HuH-7 (cell line): ENCODE results near the gene AGPS.
"Not testable (repeated sequence)": the region's sequence is repeated elsewhere in the genome, so short reads cannot be mapped to it uniquely, and the experiment has no call there.

ENCODE experiments used
- DNase-seq: peaks from one replicate; pipeline ENCODE4 v3.0.0; 2011; ENCODE audit warnings: low spot score

The AGPS gene

DNA sequence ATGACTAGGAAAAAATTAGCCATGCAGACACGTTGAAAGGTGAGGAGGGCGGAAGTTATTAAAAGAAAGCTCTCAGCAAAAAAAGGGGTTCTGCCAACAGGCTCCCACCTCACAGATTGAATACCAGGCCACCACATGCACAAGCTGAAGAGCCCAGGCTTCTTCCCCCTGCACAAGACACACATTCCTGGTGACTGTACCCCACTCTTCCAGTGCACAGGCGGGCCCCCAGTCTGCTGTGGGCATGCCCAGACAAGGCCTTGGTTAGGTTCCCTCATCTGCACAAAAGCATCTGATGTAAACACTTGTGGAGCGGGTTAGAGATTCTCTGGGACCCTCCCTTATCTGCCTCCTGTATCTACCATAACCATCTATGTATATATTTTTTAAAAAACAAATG, 81.7 kb downstream of the AGPS start:
- DNase-seq = no peak

DNA sequence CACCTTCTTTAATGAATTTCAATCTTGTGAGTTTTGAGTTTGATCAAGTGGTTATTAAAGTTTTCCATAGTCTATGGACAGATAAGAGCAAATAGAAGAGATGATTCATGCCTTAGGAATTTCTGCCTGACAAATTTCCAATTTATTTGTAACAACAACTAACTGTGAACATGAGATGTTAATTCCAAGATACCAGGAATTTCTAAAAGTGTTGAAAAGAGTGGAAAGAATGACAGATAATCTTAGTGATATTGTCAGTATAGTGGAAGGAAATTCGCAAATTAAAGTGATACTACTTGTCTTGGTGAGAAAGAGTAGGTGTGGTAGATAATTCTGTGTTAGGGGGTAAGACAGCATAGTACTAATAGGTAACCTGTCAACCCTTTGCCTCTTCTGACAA, 82.4 kb downstream of the AGPS start:
- DNase-seq = no peak

DNA sequence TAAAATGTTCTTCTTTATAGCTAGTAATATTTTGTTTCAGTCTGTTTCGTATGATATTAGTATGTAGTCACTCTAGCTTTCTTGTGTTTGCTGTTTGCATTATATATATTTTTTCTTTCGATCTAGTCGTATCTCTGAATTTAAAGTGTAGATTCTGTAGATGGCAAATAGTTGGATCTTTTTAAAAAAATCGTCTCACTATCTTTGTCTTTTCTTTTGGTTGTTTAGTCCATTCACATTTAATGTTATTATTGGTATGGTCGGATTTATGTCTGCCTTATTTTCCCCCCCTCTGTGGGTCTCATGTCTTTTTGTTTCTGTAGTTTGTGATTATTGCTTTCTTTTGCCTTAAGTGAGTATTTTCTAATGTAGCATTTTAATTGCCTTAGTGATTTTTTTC, 84.3 kb downstream of the AGPS start:
- no peak for DNase-seq

DNA sequence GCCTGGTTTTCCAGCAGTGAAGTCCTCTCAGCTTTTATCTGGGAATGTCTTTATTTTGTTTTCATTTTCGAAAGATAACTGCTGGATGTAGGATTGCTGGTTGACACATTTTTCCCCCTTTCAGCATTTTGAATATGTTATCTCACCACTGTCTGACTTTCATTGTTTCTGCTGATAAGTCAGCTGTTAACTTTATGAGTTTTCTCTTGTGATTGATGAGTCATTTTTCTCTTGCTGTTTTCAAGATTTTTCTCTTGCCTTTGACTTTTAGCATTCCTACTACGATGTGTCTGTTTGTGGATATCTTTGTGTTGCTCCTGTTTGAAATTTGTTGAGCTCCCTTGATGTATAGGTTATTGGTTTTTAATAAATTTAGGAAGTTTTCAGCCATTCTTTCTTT, 85.5 kb downstream of the AGPS start:
- DNase-seq = no peak

DNA sequence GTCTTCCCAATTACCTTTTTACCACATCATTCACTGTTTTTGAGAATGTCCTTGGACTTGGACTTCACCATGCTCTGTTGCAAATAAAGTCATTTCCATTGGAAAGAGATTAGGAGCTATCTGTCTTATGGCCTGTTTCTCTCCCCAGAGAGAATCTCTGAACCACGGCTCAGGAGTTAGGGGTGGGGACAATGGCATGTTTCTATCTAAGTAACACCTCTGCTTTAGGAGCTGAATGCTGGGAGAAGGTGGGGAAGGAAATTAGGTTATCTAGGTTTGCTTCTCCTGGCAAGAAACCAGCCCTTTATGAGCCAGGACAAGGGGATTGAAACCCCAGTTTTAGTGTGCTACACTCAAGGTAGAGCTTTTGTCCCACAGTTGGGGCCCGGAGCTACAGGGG, 86.3 kb downstream of the AGPS start:
- no peak for DNase-seq

DNA sequence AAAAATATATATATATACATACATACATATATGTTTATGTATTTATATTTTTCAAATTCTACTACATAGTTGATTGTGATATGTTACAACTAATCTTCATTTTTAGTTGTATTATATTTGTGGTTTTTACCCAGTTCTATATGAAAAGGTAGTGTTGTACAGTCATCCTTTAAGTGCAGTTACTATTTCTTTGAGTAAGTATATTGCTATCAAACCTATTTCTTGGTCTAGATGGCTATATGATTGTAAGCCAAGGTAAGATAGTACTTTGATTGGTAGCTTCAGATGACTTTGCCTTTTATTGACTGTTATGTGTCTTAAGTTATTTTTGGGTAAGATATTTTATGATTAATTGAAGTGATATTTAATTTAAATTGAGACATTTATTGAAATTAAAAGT, 89.6 kb downstream of the AGPS start:
- no peak for DNase-seq

DNA sequence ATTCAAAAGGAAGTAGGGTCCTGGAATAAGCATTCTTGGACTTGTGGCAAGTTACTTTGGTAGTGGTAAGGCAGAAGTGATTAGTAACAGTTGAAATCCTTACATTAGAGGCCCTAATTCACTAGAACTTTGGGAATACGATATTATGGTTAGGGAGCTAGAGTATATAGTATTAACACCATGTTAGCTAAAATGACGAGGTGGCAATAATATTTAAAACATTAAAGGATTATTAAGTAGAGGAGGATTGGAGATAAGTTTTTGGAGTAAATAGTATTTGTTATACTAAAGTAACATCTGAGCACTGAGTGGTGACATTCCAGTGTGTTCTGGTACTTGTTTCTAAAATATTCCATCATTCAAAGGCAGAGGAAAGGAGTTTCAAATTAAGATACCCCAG, 91.0 kb downstream of the AGPS start:
- no peak for DNase-seq

DNA sequence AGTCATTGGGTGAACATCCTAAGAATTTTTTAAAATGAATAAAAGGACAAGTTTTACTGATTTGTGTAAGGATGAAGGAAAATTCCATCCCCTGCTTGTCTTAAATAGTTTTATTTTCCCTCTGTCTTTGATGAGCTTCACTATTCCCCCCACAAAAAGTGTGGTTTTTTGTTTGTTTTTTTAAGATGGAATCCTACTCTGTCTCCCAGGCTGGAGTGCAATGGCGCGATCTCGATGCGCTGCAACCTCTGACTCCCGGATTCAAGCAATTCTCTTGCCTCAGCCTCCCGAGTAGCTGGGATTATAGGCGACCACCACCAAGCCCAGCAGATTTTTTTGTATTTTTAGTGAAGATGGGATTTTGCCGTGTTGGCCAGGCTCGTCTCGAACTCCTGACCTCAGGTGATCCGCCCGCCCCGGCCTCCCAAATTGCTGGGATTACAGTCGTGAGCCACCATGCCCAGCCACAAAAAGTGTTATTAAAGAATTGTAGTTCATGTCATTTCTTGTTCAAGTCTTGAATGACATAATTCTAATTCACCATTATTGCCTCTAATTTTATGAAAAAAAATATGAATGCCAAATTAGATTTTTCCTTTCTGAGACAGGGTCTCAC, 91.7 kb downstream of the AGPS start:
- no peak for DNase-seq

DNA sequence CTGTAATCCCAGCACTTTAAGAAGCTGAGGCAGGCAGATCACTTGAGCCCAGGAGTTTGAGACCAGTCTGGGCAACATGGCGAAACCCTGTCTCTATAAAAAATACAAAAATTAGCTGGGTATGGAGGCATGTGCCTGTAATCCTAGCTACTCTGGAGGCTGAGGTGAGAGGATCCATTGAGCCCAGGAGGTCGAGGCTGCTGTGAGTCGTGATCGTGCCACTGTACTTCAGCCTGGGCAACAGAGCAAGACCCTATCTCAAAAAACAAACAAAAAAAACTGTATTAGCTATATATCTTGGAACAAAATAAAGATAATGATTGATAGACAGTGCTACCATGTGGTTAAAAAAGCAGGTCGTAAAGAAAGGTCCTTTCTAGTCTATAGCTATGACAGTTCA, 93.1 kb downstream of the AGPS start:
- DNase-seq = not testable (repeated sequence)

DNA sequence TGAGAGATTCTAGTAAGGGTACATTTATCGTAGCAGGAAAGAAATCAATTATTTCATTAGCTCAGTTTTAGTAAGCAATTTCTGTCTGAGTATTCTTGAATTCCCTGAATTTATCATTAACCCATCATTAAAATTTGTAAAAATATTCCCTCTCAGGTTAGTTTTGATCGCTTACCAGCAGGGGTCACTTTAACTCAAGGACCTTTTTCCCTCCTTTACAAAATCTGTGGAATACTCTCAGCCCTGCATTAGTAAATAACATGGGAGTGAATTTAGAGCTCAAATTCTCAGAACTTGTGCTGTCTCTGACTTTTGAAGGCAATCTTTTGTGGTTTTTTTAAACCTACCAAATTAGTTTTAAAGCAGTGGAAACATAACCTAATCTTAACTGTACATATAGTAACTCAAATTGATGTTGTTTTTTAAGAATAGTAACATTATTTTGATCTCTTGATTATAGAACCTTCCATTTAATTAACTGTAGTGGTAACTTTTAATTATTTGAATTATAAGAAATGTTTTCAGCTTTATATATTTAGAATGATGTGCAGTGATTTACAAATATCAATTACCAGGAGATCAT, 97.2 kb downstream of the AGPS start:
- peak; percentile 39 for DNase-seq

DNA sequence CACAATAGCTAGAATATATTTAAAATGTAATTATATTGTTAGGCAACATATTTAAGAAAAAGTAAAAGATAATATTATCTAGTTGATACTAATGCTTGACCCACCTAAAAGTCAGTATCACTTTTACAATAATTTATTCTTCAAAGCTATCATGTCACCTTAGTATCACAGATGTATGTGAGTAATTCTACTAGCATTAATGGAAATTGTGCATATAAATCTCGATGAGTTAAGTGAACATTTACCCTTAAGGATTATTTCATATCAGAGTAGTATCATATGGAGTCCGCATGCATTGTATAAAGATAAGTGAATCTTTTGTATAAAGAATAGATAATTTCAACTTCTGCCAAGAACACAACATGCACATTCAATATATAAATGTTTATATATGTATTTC, 103.4 kb downstream of the AGPS start:
- no peak for DNase-seq

DNA sequence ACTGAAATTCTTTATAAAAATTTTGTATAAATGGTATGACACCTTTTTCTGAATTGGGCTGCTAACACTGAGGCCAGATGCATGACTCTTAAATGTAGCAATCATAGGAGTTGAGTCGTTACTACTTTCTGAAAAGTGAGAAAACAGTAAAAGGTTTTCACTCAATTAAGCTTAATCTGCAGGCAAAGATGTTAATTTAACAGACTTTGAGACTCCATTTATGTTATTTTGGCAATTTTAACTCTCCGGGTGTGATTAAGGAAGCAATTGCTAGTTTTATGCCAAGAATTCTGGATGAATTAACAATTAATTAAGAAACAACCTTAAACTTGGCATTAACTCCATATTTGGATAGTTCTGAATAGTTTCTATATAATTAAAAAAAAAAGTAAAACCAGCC, 104.3 kb downstream of the AGPS start:
- DNase-seq = no peak

DNA sequence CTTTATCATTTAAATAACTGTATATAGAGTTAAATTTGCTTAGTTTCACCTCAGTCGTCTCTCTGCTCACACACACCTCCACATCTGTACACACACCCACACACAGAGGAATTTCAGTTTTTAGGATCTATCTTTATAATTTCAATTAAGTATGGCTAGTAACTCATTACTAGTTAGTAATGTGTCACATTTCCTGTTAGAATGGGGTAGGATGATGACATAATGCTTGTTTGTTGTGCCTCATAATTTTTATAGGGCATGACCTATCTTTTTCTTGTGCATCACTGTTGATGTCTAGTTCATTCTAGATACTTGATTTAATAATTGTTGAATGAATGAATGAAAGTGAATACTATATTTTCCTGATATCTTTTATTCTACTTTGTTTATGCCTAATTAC, 108.6 kb downstream of the AGPS start:
- DNase-seq = no peak

DNA sequence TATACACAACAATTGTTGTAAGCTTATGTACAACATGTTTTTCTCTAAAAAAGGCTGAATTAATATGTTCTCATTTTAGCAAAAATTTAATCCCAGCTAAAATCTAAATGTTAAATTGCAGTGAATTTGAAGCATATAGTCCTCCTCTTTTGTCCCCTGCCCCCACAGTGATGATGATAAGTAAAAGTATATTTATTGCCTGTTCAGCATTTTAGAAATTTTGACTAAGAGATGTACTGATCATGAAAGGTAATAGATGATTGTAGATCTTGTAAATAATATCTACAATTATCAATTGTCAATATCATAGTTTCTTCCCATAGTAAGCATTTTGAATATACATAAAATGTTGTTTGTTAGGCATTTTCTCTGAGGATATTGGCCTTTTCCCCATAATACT, 113.9 kb downstream of the AGPS start:
- DNase-seq = no peak

DNA sequence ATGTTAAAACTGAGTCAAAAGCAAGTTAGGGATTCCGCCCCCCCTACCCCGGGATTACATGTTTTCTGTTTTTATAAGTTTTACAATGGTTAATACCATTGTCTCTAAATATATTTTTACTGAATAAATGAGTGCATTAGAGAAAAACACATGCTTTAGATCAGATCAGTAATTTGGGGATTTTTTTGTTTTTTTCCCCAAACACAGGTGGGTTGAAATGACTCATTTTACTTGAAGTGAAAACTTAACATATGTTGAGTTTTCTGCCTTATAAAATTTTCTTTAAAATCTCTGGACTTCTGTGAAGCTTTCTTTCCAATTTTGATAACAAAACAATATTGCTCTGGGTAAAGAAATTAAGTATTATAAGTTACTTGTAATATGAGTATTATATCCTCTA, 114.4 kb downstream of the AGPS start:
- DNase-seq = no peak

DNA sequence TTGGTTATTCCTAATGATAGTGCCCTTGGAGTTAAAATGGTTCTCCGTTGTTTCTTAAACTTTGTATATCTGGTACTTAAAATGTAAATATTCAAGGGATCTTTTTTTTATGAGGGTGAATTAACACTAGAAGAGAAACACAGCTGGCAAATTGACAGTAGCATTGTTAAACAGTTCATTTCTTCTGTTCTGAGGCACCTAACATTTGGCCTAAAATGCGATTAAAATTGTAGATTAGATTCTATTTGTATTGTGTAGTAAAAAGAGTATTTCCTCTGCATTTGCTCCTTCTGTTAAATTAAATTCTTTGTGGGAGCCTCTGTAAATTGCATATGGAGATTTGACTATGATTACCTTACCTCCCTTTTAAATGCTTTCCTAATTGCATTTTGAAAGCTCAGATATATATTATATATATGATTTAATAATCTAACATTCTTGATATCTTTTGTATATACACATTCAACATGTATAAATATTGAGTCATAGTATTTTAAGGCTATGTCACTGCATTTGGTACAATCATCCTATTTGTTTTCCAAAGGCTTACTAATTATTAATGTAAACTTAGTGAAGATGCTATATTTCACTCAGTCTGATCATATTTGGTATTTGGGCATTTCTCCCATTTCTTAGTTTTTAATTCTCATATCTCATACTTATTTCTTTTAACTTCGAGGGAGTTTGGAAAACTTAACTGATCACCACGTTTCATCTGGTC, 124.4 kb downstream of the AGPS start:
- DNase-seq = no peak

DNA sequence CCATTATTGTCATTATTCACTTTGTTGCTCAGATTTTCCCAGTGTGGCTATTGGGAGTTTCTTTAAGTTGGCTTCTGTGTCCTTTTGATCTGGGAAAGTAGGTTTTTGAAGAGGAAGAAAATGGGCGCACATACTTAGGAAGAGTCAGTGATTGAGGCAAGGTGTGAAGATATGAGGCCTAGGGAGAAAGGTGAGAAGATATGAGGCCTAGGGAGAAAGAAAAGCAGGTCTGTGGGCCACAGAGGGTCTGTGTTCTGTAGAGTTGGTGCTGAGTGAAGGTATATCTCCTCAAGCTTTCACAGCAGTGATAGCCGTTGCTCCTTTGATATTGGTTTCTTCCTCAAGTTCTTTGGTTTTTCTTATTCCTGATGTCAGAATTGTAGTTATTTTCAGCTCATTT, 126.2 kb downstream of the AGPS start:
- no peak for DNase-seq

DNA sequence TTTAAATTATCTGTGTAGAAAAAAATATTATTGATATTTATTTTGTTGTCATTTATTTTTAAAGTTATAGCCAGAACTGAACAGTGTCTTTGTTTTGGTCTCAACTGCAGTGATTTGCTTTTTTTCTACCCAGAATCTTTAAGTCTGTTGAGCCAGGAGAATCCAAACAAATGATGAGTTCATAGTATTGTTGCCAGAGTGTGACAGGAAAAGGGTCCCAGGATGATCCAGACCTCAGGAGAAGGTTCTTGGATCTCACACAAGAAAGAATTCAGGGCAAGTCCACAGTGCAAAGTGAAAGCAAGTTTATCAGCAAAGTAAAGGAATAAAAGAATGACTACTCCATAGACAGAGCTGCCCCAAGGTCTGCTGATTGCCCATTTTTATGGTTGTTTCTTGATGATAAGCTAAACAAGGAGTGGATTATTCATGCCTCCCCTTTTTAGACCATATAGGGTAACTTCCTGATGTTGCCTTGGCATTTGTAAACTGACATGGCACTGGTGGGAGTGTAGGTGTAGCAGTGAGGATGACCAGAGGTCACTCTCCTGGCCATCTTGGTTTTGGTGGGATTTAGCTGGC, 127.1 kb downstream of the AGPS start:
- no peak for DNase-seq

DNA sequence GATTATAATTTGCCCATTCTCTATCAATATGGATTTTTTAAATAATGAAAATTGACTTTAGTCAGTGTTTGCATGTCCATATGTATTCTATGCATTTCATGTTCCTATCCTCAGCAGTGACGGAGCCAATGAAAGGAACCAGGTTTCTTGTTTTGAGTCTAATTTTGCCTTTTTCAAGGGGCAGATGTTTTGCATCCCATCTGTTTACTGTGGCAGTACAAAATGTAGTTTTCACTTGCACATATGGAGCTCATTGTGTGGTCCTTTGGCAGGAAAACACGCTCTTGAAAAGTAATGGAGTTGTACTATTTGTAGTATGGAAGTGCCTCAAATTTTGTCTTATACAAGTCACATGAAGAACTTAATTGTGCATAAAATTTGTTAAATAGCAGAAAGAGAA, 127.8 kb downstream of the AGPS start:
- no peak for DNase-seq

DNA sequence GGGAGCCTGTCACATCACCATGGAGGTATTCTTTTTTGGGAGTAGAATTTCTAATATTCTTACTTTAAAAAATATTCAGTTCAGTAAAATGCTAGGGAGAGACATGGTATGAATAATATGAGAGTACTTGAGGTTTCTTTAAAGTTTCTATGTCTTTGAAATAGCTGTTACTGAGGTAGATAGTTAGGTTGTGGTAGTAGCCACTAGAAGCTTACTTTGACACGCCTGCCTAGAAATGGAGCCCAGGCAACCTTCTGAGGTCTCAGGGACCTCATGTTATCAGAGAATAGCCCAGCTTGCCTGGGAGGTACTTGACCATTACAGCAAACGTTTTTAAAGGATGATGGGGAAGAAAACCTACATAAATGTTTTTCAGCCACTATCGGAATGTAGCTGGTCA, 131.2 kb downstream of the AGPS start:
- no peak for DNase-seq

DNA sequence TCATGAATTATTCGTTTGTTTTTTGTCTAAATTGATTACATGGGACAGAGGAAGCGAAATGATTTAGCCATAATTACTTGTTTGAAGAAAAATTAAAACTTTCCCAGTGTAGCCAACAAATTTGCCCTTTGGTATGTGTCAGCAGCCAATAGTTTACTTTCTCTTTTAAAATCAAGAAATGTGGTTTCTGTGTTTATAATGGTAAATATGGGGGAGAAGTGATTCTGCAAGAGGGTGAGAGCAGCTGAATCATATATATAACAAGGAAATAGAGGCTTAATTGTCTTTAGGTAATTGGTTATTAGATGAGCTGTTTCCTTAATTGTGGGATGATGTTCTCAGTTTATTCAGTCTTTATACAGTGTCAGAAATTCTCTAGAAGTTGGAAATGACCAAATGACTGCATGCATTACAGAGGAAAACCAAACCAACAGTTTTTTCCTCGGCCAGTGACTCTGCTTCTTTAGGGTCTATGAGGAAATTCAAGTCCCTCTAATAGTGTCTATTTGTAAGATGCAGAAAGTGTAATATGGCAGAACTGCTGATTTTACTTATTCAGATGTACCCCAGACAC, 132.9 kb downstream of the AGPS start:
- no peak for DNase-seq

DNA sequence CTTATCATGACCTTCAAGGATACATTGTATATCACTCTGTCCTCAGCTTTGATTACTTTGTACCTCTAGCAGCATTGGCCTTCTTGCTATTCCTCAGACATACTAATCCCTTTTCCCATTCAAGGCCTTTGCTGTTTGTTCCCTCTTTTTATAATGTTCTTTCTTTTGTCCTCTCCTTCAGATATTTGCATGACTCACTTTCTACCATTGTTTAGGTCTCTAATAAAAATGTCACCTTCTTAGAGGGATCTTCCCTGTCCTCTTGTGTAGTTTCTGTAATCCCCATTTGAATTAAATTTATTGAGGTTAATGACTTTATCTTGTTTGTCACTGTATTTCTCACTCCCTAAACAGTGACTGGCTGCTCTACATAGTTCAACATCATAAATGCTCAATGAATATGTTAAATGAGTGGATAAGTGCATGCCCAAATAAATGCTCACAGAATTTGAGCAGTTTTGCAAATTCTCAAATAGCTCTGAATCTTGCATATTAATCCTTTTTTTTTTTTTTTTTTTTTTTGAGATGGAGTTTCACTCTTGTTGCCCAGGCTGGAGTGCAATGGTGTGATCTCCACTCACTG, 135.9 kb downstream of the AGPS start:
- DNase-seq = no peak

DNA sequence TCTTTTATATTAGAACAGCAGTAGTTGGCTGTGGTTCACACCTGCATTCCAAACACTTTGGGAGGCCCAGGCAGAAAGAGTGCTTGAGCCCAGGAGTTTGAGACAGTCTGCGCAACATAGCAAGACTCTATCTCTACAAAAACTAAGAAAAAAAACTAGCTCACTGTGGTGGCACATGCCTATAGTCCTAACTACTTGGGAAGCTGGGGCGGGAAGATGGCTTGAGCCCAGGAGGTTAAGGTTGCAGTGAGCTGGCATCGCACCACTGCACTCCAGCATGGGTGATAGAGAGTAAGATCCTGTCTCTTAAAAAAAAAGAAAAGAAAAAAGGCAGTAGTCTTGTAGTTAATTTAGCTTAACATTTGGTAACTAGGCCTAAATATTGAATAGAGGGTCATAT, 136.6 kb downstream of the AGPS start:
- DNase-seq = no peak
